ENCODE data around the gene CDCP2. TPM values are rescaled to one million over a fixed set of nuclear protein-coding genes. Genes with fewer than 3 reads are reported as not detected.

The CDCP2 gene
- total and polyA plus RNA-seq, 7 donors: 0.04 TPM; not detected in 6

GRCh38 chr1:54174106-54174505 is 21.3 kb upstream of the CDCP2 start:
- Histone ChIP-seq H3K9me3 (no peaks in the 10 kb centered on the region), H3K4me3 (no peak overlapping the region), H3K27me3 (no peaks in the 10 kb centered on the region), H3K36me3 (peaks cover 0 to 19% (median 3%) of the 10 kb centered on the region in 4 donors), H3K27ac (no peak overlapping the region), H3K4me1 (no peaks in the 10 kb centered on the region)
- intact Hi-C loops (cut with DNase I): no loop called here
- no peak for TF ChIP-seq EP300 (IDR thresholded peaks at IDR 0.05)
- no peak for TF ChIP-seq CTCF (IDR thresholded peaks at IDR 0.05)
- TF ChIP-seq POLR2AphosphoS5 (IDR thresholded peaks at IDR 0.05): no peak
- TF ChIP-seq POLR2A (IDR thresholded peaks at IDR 0.05): no peak
- DNase-seq: no peak
- WGBS, 2 donors: 91 to 96% methylated on average over 4 of the region's 4 CpGs

- intact Hi-C loops (cut with DNase I): no loop called here
- H3K27me3 ChIP-seq: no peaks in the 10 kb centered on the region
- WGBS, 2 donors: 83 to 86% methylated on average over 9 of the region's 9 CpGs
- TF ChIP-seq EP300 (IDR thresholded peaks at IDR 0.05) (no peak), CTCF (IDR thresholded peaks at IDR 0.05) (no peak), POLR2A (IDR thresholded peaks at IDR 0.05) (no peak), POLR2AphosphoS5 (IDR thresholded peaks at IDR 0.05) (no peak)
- H3K4me1 ChIP-seq: no peaks in the 10 kb centered on the region
- no peaks in the 10 kb centered on the region for H3K9me3 ChIP-seq
- H3K4me3 ChIP-seq: no peak overlapping the region
- no peak for DNase-seq
- peaks cover 0 to 15% (median 2%) of the 10 kb centered on the region in 4 donors for H3K36me3 ChIP-seq
- H3K27ac ChIP-seq: no peak overlapping the region
Observed at GRCh38 chr1:54173681-54174080, 20.9 kb upstream of the CDCP2 start.

- H3K4me3 ChIP-seq: no peak overlapping the region
- no peak for DNase-seq
- WGBS, 2 donors: 82 to 89% methylated on average over 10 of the region's 10 CpGs
- no peaks in the 10 kb centered on the region for H3K27me3 ChIP-seq
- intact Hi-C loops (cut with DNase I): no loop called here
- H3K36me3 ChIP-seq: peaks cover 0 to 10% (median 0%) of the 10 kb centered on the region in 4 donors
- no peak for TF ChIP-seq EP300 (IDR thresholded peaks at IDR 0.05)
- TF ChIP-seq POLR2A (IDR thresholded peaks at IDR 0.05): no peak
- no peak for TF ChIP-seq CTCF (IDR thresholded peaks at IDR 0.05)
- no peak for TF ChIP-seq POLR2AphosphoS5 (IDR thresholded peaks at IDR 0.05)
- H3K4me1 ChIP-seq: no peaks in the 10 kb centered on the region
- no peaks in the 10 kb centered on the region for H3K9me3 ChIP-seq
- H3K27ac ChIP-seq: no peak overlapping the region
Observed at GRCh38 chr1:54172614-54173599, 20.1 kb upstream of the CDCP2 start.

GRCh38 chr1:54171606-54172005 is 18.8 kb upstream of the CDCP2 start:
- H3K27ac ChIP-seq: no peak overlapping the region
- intact Hi-C loops (cut with DNase I): no loop called here
- no peaks in the 10 kb centered on the region for H3K9me3 ChIP-seq
- H3K27me3 ChIP-seq: no peaks in the 10 kb centered on the region
- no peaks in the 10 kb centered on the region for H3K4me1 ChIP-seq
- WGBS, 2 donors: 94% methylated on average over 8 of the region's 8 CpGs
- TF ChIP-seq POLR2A (IDR thresholded peaks at IDR 0.05): no peak
- no peak overlapping the region for H3K4me3 ChIP-seq
- DNase-seq: no peak
- H3K36me3 ChIP-seq: peaks cover 0 to 10% (median 0%) of the 10 kb centered on the region in 4 donors

- DNase-seq: no peak
- Histone ChIP-seq H3K9me3 (no peaks in the 10 kb centered on the region), H3K4me3 (no peak overlapping the region), H3K36me3 (peaks cover 0 to 10% (median 0%) of the 10 kb centered on the region in 4 donors), H3K4me1 (no peaks in the 10 kb centered on the region), H3K27ac (no peak overlapping the region), H3K27me3 (no peaks in the 10 kb centered on the region)
- TF ChIP-seq POLR2A (IDR thresholded peaks at IDR 0.05) (no peak), POLR2AphosphoS5 (IDR thresholded peaks at IDR 0.05) (no peak), CTCF (IDR thresholded peaks at IDR 0.05) (no peak), EP300 (IDR thresholded peaks at IDR 0.05) (no peak)
- 81 to 85% methylated on average over 8 of the region's 8 CpGs for WGBS, 2 donors
- intact Hi-C loops (cut with DNase I): no loop called here
Observed at GRCh38 chr1:54171016-54171415, 18.2 kb upstream of the CDCP2 start.

Measured in sigmoid colon (tissue), 7 donors.